Stomach (tissue), 9 donors: Measurements from ENCODE around the gene TBX6. TPM values are rescaled to one million over a fixed set of nuclear protein-coding genes. Genes with fewer than 3 reads are reported as not detected.

ENCODE experiments used
- DNase-seq, 2 donors: peaks; one replicate each; pipeline versions ENCODE4 v3.0.0 to v3.0.0-alpha.2; 2013 to 2019
- H3K27ac ChIP-seq, 5 donors: fragments of 200-600 bp in 4 of 5; sonication (generic) in 4 of 5; one replicate each; pipeline ENCODE4 v1.5.1; 2013 to 2019; ENCODE audit warnings: mild to moderate bottlenecking in 1 of 5, moderate library complexity in 1 of 5
- H3K27me3 ChIP-seq, 3 donors: fragments of 200-600 bp; sonication (generic); one replicate each; pipeline ENCODE4 v1.5.1; 2017 to 2019; ENCODE audit warnings: mixed run types in 1 of 3
- H3K36me3 ChIP-seq, 4 donors: fragments of 200-600 bp; sonication (generic); 1 replicate in 3 of 4; 2 replicates in 1 of 4; pipeline ENCODE4 v1.5.1; 2016 to 2019
- H3K4me1 ChIP-seq, 4 donors: fragments of 200-600 bp; sonication (generic); one replicate each; pipeline ENCODE4 v1.5.1; 2016 to 2019
- H3K4me3 ChIP-seq, 4 donors: fragments of 200-600 bp; sonication (generic) in 3 of 4; one replicate each; pipeline ENCODE4 v1.5.1; 2016 to 2019; ENCODE audit warnings: mild to moderate bottlenecking in 1 of 4
- H3K9me3 ChIP-seq, 4 donors: fragments of 200-600 bp; sonication (generic); one replicate each; pipeline ENCODE4 v1.5.1; 2016 to 2019
- CTCF ChIP-seq, 7 experiments: fragments of 450-650 bp in 4 of 7; fragments of 200-600 bp in 3 of 7; sonication (generic) in 3 of 7; IDR thresholded peaks; one replicate each; pipeline ENCODE4 v1.5.1; 2016 to 2019; ENCODE audit warnings: antibody characterized with exemption in 7 of 7, control low read depth in 2 of 7, mild to moderate bottlenecking in 1 of 7
- EP300 ChIP-seq: sonication (generic); formaldehyde crosslinking; IDR thresholded peaks from one replicate; pipeline ENCODE4 v1.6.1; 2017; ENCODE audit warnings: antibody characterized with exemption
- POLR2A ChIP-seq, 4 donors: fragments of 450-650 bp; IDR thresholded peaks; one replicate each; pipeline ENCODE4 v1.6.1; 2016; ENCODE audit warnings: antibody characterized with exemption in 4 of 4, control low read depth in 2 of 4, mild to moderate bottlenecking in 1 of 4, moderate library complexity in 1 of 4
- POLR2AphosphoS5 ChIP-seq, 3 donors: sonication (generic); formaldehyde crosslinking; IDR thresholded peaks; one replicate each; pipeline ENCODE4 v1.6.1; 2016; ENCODE audit warnings: antibody characterized with exemption in 3 of 3
- WGBS, 5 donors: extraction: QIAGEN DNeasy Blood & Tissue Kit in 3 of 5; methylation state at CpG; one replicate each; pipeline versions ENCODE4 v1.1.5 to v1.1.7; 2013 to 2018; 5-methylcytosine and 5-hydroxymethylcytosine counted together
- intact Hi-C: fragments of 100-400 bp; cut with DNase I; formaldehyde crosslinking; loops from one replicate; pipeline ENCODE4 v1.15.1; 2023; ENCODE audit warnings: low total_unique reads
- polyA plus RNA-seq, 3 donors: library from polyadenylated mRNA; stranded (reverse); fragments of 200-250 nt; gene quantifications; one replicate each; pipeline ENCODE4 v1.2.3, GENCODE V29; 2013
- total RNA-seq, 5 donors: library from RNA; depleted of rRNA; stranded (reverse); fragments of >200 nt; gene quantifications; one replicate each; pipeline versions ENCODE4 v1.1.0 to v1.2.3, GENCODE V29; 2014 to 2016
- donor health status: healthy with polysubstance abuse.
- donor health status: Bipolar disorder and iron deficiency.
- donor health status: healthy.

TBX6 gene
- total and polyA plus RNA-seq, 8 donors, result 1.1 to 25.0 (median 2.5) TPM; not detected in 3

- Histone ChIP-seq H3K9me3 (no peaks in the 10 kb centered on the region), H3K27me3 (no peaks in the 10 kb centered on the region), H3K4me1 (peaks cover 16 to 64% (median 44%) of the 10 kb centered on the region in 4 donors), H3K36me3 (peaks cover 58 to 96% (median 91%) of the 10 kb centered on the region in 4 donors), H3K27ac (peak overlapping the region; percentile 55 to 67 (median 64)), H3K4me3 (no peak overlapping the region)
- no peak for DNase-seq
- intact Hi-C loops, result no loop called here
- no peak for TF ChIP-seq CTCF (IDR thresholded peaks at IDR 0.05)
- no peak for TF ChIP-seq POLR2AphosphoS5 (IDR thresholded peaks at IDR 0.05)
- TF ChIP-seq EP300, result no peak
- no peak for TF ChIP-seq POLR2A (IDR thresholded peaks at IDR 0.05)
- WGBS, 5 donors, result 38 to 67% (median 47%) methylated on average over 9 to 11 of the region's 11 CpGs
These were observed 22.7 kb upstream of the TBX6 start for GRCh38 chr16:30114411-30114810.

GRCh38 chr16:30113711-30114333, 22.1 kb upstream of the TBX6 start:
- Histone ChIP-seq H3K36me3 (peaks cover 55 to 99% (median 90%) of the 10 kb centered on the region in 4 donors), H3K9me3 (no peaks in the 10 kb centered on the region), H3K27ac (peak overlapping the region; percentile 55 to 67 (median 64)), H3K4me1 (peaks cover 16 to 67% (median 42%) of the 10 kb centered on the region in 4 donors), H3K27me3 (no peaks in the 10 kb centered on the region), H3K4me3 (no peak overlapping the region)
- no peak for DNase-seq
- intact Hi-C loops, result no loop called here
- 71 to 82% (median 78%) methylated on average over 18 to 20 of the region's 20 CpGs for WGBS, 5 donors
- TF ChIP-seq POLR2AphosphoS5 (IDR thresholded peaks at IDR 0.05), result no peak
- no peak for TF ChIP-seq CTCF (IDR thresholded peaks at IDR 0.05)
- TF ChIP-seq EP300, result no peak
- no peak for TF ChIP-seq POLR2A (IDR thresholded peaks at IDR 0.05)

- WGBS, 5 donors, result 46 to 73% (median 54%) methylated on average over 14 to 20 of the region's 20 CpGs
- TF ChIP-seq CTCF (IDR thresholded peaks at IDR 0.05) (no peak), POLR2AphosphoS5 (IDR thresholded peaks at IDR 0.05) (peak in 1 of 3 donors; percentile 41)
- no peak within 1 kb of the TSS for H3K4me3 ChIP-seq
- no peaks in the 10 kb centered on the region for H3K27me3 ChIP-seq
- no peaks in the 10 kb centered on the region for H3K9me3 ChIP-seq
- H3K27ac ChIP-seq, result peak within 1 kb of the TSS; percentile 55 to 67 (median 64)
- peaks cover 55 to 99% (median 90%) of the 10 kb centered on the region in 4 donors for H3K36me3 ChIP-seq
- peaks cover 16 to 67% (median 36%) of the 10 kb centered on the region in 4 donors for H3K4me1 ChIP-seq
- DNase-seq, result peak; percentile 76 to 85
- intact Hi-C loops, result no loop called here
These were observed 21.4 kb upstream of the TBX6 start, which contains the start of gene GDPD3 for GRCh38 chr16:30113031-30113710. Gene GDPD3 (minus strand): TSS chr16:30113537. CDS start chr16:30113478, 59 bp downstream.

- TF ChIP-seq EP300 (no peak), CTCF (IDR thresholded peaks at IDR 0.05) (peak in 5 of 7 experiments; percentile 31 to 64 (median 45)), POLR2AphosphoS5 (IDR thresholded peaks at IDR 0.05) (peak in 1 of 3 donors; percentile 46)
- intact Hi-C loops, result no loop called here
- WGBS, 5 donors, result 79 to 86% (median 84%) methylated on average over 29 of the region's 29 CpGs
These were observed 20.7 kb upstream of the TBX6 start for GRCh38 chr16:30112197-30113030.

More at GRCh38 chr16:30112197-30113030, 20.7 kb upstream of the TBX6 start:
- H3K27ac ChIP-seq, result peak overlapping the region in 2 of 5 donors; percentile 62 to 66
- H3K27me3 ChIP-seq, result no peaks in the 10 kb centered on the region
- H3K9me3 ChIP-seq, result no peaks in the 10 kb centered on the region
- peaks cover 51 to 99% (median 90%) of the 10 kb centered on the region in 4 donors for H3K36me3 ChIP-seq
- H3K4me1 ChIP-seq, result peaks cover 16 to 64% (median 36%) of the 10 kb centered on the region in 4 donors
- peak; percentile 66 to 76 for DNase-seq
- H3K4me3 ChIP-seq, result no peak overlapping the region
